Jurkat, Clone E6-1 (cell line): Measurements from ENCODE around the gene EFEMP1.
"Not testable (repeated sequence)": the region's sequence is repeated elsewhere in the genome, so short reads cannot be mapped to it uniquely, and the experiment has no call there.

Experiments used
- DNase-seq: peaks from one replicate; pipeline ENCODE4 v3.0.0-alpha.2; 2011; ENCODE audit warnings: low read depth, low spot score
- H3K4me3 ChIP-seq: 2 replicates; pipeline ENCODE4 v1.5.1; 2011; ENCODE audit warnings: mild to moderate bottlenecking, low read length, control low read depth, moderate library complexity

Gene EFEMP1

GRCh38 chr2:55843096-55843993, 80.2 kb downstream of the EFEMP1 start:
- H3K4me3 ChIP-seq, result no peak overlapping the region
- DNase-seq, result no peak

GRCh38 chr2:55842046-55842445, 81.5 kb downstream of the EFEMP1 start:
- no peak for DNase-seq
- no peak overlapping the region for H3K4me3 ChIP-seq

GRCh38 chr2:55840460-55840859, 83.1 kb downstream of the EFEMP1 start:
- no peak overlapping the region for H3K4me3 ChIP-seq
- no peak for DNase-seq

GRCh38 chr2:55839182-55839819, 84.3 kb downstream of the EFEMP1 start:
- DNase-seq, result no peak
- H3K4me3 ChIP-seq, result no peak overlapping the region

GRCh38 chr2:55838653-55839052, 84.9 kb downstream of the EFEMP1 start:
- H3K4me3 ChIP-seq, result no peak overlapping the region
- no peak for DNase-seq

- H3K4me3 ChIP-seq, DNase-seq: not testable (repeated sequence)
Observed at GRCh38 chr2:55838117-55838516, 85.5 kb downstream of the EFEMP1 start.

- no peak overlapping the region for H3K4me3 ChIP-seq
- no peak for DNase-seq
Observed at GRCh38 chr2:55837073-55837472, 86.5 kb downstream of the EFEMP1 start.

GRCh38 chr2:55831671-55832410, 91.7 kb downstream of the EFEMP1 start:
- peak; percentile 83 for DNase-seq
- not testable (repeated sequence) for H3K4me3 ChIP-seq

- DNase-seq, result no peak
Observed at GRCh38 chr2:55827855-55828254, 95.7 kb downstream of the EFEMP1 start.

GRCh38 chr2:55827428-55827827, 96.2 kb downstream of the EFEMP1 start:
- DNase-seq, H3K4me3 ChIP-seq: not testable (repeated sequence)

More at GRCh38 chr2:55827855-55828254, 95.7 kb downstream of the EFEMP1 start:
- no peak overlapping the region for H3K4me3 ChIP-seq

GRCh38 chr2:55826246-55826645, 97.3 kb downstream of the EFEMP1 start:
- DNase-seq, result no peak
- no peak overlapping the region for H3K4me3 ChIP-seq

GRCh38 chr2:55824551-55825096, 99.0 kb downstream of the EFEMP1 start:
- H3K4me3 ChIP-seq, result no peak overlapping the region
- no peak for DNase-seq
